HL-60/S4 (cell line): Measurements from ENCODE around the gene TIAM2.
"Not testable (repeated sequence)": the region's sequence is repeated elsewhere in the genome, so short reads cannot be mapped to it uniquely, and the experiment has no call there.

Source experiments
- in situ Hi-C: fragments of 300-500 bp; cut with MboI; formaldehyde crosslinking; loops from 2 replicates; pipeline ENCODE4 v1.14.3; 2022; ENCODE audit warnings: low sequenced_read_pairs

Gene TIAM2

DNA sequence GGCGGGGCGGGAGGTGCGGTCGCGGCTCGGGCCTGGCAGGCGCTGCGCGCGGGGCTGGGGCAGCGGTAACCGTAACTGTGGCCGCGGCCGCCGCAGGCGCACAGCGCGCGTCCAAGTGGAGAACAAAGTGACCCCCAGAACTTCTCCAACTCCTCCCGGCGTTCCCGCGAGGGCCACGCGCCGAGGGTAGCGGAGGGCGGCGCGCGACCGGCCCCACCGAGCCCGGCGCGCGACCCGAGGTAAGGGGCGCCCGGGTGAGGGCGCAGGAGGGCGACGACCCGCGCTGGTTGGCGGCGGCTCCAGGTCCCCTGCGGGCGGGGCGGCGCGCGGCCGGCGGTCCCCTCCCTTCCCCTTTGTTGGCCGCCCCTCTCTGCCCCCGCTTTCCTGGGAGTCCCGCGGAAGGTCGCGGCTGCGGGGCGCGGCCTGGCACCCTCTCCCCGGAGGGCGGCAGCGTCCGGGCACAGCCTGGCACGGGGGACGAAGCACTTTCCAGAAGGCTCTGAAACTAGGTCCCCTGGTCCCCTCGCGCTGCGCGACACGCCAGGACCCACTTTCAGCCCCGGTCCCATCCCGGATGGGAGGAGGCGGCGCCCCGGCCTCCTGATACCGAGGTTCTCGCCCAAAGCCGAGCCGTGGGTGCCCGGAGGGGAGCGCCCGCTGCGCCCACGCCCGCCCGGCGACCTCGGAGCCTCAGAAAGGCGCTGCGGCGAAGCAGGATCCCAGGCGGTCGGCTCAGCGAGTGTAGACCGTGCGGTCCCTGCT lies at the start of gene TIAM2:
TIAM2 (plus strand) TSS at position 62 of the 762 bp plus-strand sequence. CDS start 133,909 bp downstream, outside the sequence.
- in situ Hi-C loops = no loop called here

DNA sequence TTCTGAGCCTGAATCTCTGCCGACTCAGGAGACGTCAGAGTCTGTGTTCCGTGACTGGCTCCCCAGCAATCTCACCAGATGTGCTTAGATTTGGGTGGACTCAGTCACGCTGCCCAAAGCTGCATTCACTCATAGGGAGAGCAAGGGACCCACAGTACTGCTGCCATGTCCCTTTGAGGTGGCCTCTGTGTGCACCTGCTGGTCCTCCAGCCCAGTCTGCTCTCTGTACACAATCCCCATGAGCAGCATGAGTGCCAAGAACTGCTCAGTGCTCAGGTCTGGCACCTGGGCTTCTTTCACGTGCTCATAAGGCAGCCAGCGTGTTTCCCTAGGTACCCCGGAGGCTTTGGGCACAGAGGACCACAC lies 44.2 kb upstream of the TIAM2 start:
- in situ Hi-C loops = no loop called here

DNA sequence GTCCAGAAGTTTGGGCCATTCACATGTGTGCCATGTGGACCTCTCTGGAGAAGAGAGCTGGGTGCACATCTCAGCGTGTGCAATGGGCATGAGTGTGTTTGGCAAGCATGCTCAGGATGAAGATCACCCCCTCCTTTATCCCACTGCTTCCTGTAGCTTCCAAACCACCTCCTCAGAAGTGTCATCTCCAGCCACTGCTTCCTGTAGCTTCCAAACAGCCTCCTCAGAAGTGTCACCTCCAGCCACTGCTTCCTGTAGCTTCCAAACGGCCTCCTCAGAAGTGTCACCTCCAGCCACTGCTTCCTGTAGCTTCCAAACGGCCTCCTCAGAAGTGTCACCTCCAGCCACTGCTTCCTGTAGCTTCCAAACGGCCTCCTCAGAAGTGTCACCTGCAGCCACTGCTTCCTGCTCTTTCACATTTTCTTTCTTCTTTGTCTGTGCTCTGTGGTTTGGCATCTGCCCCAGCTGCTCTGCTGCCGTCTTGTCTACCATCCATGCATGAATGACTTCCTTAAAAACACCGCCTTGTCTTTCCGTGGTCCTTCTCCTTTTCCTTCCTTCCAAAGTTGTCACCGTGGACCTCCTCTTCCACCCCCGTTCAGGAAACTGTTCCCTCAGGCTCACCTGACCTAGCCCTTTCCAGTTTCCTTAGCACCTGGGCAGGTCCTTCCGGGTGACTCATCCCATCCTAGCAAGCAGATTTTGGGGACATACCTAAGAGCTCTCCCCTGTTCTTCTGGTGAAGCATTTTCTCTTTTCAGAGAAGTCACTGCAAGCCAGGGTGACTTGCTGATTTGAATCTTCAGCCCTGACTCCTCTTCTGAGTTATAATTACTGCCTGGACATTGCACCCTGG lies 43.5 kb upstream of the TIAM2 start:
- in situ Hi-C loops = no loop called here

DNA sequence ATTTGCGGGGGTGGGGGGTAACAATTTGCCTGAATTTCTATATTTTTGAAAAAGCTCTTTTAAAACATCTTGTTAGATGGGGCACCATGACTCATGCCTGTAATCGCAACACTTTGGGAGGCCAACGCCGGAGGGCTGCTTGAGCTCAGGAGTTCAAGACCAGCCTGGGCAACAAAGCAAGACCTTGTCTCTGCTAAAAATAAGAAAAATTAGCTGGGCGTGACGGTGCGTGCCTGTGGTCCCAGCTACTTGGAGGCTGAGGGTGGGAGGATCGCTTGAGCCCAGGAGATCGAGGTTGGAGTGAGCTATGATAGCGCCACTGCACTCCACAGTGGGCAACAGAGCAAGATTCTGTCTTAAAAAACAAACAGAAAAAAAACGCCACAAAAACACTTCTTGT lies 41.5 kb upstream of the TIAM2 start:
- in situ Hi-C loops = no loop called here

DNA sequence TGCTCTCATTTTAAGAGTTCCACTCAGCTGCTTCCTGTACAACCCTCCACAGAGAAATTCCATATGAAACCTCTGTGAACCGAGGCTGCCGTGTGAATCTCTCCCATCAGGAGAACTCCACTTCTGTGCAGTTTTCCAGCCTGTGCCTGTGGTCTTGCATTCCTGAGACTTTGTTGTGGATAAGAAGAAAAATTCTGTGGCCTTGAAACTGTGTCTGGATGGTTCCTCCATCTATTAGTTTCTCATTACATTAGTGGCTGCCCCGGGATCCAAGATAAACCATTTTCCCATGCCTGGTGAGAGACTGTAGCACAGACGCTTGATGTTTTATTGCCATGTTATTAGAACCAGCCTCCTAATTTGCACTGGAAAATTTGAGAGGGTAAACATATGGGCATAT lies 40.8 kb upstream of the TIAM2 start:
- in situ Hi-C loops = no loop called here

DNA sequence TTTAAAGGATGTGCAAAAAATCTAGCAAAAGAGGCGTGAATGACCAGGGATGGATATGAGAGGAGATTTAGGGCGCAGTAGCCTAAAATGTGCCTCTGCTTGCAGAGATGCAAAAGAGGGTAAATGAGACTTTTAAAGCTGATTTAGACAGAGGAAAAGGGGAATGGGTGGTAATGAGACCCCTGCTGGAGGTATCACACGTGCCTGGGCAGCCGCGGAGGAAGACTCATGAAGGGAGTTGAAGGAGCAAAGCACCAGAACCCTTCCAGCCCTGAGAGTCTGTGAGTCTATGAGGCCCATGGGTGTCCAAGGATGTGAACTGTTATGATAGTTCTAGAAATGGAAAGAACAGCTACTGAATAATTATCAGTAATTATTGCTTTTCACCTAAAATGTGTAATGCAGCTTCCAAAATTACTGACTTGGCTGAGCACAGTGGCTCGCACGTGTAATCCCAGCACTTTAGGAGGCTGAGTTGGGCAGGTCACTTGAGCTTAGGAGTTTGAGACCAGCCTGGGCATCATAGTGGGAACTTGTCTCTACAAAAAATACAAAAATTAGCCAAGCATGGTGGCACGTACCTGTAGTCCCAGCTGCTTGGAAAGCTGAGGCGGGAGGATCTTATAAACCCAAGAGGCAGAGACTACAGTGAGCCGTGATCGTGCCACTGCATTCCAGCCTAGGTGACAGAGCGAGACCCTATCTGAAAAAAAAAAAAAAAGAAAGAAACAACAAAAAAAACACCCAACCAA lies 38.2 kb upstream of the TIAM2 start:
- in situ Hi-C loops = no loop called here

DNA sequence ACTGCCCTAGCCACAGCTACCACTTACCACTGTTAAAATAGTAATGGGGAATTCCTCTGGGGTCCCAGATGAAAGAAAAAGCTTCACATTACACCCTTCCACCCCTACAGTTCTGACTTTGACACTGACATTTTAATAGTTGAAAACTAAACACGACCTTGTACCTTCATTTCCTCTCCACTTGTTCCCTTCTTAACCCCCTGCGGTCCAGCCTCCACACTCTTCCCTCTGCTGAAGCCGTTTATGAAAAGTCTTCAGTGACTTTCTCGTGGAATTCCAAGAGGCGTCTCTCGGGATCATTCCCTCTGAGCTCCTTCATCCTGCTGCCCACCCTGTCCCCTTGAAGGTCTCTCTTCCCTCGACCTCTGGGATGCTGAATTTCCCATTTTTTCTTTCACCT lies 36.6 kb upstream of the TIAM2 start:
- in situ Hi-C loops = no loop called here

DNA sequence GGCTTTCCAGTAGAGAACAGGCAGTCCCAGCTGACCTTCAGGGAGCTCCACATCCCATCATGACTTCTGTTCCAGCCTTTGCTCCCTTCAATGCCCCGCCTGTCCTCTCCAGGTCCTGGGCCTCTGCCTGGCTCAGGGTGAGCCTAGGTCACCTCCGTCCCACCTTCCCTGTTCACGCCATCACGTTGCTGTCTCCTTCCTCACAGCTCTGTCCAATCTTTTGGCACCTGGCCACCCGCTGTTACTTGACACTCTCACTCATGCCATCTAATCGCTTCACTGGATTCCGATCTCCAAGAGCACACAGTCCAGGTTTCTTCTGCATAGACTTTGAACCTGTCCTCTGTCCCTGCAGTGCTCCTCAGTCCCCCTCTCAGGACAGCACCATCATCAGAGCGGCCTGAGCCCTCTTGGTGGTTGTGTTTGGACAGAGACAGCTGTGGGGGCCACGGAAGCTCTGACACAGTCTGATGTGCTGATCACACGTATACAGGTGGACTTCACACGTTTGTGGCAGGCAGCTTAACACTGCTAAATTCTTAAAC lies 34.7 kb upstream of the TIAM2 start:
- in situ Hi-C loops = no loop called here

DNA sequence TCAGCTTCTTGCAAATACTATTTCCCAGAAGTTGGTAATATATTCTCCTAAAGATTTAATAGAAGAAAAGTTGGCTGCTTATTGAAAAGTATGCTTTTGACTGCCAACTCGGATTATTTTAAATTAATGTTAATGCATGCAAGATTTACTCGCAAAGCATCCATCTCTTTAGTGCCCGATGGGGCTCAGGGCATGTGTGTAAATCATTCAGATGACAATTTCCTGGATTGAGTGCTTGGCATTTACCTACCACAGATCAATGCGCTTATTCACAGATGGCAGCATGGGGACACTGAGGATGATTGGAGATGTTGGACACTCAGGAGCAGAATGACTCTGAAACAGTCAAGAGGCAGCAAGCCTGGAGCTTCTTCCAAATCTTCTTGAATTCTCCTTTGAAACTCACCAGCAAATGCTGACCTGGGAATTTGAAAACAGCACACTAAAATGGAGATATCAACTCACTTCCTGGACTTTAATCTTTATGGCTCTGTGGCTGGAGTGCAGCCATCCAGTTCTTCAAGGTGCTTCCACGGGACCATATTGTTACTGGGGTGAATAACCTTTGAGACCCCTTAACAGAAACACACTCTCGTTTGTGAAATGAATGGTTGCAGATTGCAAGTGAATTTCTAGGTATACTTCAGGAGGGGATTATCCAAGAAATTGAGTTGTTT lies 34.1 kb upstream of the TIAM2 start:
- in situ Hi-C loops = no loop called here

DNA sequence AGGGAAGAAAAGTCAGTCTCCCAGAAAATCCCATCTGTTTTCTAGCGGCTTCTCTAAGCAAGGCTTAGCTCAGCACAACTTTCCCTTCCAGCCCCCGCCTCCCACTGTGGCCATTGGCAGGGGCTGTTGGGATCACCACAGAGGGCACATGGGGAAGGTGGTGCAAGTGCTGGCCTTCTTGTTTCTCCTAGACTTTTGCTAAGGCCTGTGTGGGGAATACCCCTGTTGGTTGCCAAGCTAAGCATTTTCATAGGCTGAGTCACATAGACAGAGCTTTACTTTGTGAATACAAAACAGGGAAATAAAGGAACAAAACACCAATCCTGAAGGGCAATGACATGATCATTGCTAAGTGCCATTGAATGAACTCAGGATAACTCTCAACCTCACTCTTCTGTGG lies 32.4 kb upstream of the TIAM2 start:
- in situ Hi-C loops = no loop called here

DNA sequence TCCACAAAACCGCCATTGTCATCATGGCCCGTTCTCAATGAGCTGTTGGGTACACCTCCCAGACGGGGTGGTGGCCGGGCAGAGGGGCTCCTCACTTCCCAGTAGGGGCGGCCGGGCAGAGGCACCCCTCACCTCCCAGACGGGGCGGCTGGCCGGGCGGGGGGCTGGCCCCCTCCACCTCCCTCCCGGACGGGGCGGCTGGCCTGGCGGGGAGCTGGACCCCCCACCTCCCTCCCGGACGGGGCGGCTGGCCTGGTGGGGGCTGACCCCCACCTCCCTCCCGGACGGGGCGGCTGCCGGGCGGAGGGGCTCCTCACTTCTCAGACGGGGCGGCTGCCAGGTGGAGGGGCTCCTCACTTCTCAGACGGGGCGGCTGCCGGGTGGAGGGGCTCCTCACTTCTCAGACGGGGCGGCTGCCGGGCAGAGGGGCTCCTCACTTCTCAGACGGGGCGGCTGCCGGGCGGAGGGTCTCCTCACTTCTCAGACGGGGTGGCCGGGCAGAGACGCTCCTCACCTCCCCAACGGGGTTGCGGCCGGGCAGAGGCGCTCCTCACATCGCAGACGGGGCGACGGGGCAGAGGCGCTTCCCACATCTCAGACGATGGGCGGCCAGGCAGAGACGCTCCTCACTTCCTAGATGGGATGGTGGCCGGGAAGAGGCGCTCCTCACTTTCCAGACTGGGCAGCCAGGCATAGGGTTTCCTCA lies 28.9 kb upstream of the TIAM2 start:
- in situ Hi-C loops = not testable (repeated sequence)

DNA sequence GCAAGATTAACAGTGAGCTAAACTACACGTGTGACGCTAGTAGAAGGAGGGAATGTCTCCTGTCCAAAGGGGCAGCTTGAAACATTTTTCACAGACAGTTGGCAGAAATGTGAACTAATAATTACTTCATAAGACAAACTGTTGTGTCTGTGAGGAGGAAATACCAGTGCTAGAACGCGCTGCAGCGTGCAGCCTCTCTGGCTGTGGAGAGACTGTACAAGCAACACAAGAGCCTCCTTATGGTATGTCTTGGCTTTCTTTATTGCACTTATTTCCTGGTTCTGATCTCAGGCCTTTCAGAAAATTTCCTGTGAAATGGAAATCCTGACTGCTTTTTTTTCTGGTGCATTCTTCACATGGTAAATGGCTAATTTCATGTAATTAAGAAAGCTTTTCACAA lies 25.3 kb upstream of the TIAM2 start:
- in situ Hi-C loops = no loop called here

DNA sequence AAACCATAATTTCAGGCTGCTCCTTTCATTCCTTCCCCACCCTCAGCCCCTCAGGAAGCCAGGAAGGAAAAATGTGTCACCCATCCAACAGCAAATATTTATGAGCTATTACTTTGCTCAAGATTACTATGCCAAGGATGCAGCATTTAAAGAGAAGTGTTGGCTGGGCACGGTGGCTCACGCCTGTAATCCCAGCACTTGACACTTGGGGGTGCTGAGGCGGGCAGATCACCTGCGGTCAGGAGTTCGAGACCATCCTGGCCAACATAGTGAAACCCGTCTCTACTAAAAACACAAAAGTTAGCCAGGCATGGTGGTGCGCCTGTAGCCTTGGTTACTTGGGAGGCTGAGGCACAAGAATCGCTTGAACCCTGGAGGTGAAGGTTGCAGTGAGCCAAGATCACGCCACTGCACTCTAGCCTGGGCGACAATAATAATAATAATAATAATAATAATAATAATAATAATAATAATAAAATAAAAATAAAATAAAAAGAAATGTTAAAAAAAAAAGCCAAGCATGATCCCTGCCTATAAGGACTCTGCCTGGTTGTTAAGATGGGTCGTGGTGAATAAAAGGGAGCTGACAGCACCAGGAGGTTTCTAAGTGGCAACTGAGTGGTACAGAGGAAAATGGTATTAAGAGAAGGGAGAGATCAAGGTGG lies 20.5 kb upstream of the TIAM2 start:
- in situ Hi-C loops = no loop called here

DNA sequence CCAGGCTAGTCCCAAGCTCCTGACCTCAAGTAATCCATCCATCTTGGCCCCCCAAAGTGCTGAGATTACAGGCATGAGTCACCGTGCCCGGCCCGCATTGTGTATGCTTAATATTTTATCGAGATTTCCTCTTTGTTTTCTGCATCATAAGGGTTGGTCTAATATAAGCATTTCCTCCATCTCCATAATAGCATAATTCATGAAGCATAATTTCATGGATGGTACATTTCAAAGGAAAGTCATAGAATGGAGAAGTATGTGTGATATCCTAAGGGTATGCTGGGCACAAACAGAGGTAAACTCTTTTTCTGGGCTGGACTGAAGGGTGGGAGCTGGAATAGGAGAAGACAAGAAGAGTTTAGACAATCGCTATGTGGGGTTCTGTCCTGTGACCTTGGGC lies 17.5 kb upstream of the TIAM2 start:
- in situ Hi-C loops = no loop called here

DNA sequence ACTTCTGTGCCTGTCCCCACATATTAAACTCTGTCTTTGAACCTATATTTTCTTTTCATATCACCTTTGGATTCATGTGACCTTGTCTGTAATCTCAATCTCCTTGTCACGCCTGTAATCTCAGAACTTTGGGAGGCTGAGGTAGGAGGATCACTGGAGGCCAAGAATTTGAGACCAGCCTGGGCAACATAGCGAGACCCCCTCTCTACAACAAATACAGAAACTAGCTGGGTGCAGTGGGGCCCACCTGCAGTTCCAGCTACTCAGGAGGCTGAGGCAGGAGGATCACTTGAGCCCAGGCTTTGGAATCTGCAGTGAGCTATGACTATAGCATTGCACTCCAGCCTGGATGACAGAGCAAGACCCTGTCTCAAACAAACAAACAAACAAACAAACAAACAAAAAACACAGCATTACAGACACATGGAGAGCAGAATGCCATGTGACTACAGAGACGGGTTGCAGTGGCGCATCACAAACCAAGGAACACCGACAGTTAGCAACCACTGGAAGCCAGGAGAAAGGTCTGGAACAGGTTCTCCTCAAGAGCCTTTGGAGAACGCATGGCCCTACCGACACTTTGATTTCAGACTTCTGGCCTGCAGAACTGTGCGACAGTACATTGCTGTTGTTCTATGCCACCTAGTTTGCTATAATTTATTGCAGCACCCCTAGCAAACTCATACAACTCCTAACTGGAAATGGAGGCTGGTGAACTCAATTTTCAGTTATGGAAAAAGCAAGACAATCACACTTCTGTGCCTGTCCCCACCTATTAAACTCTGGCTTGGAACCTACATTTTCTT lies 14.6 kb upstream of the TIAM2 start:
- in situ Hi-C loops = no loop called here

DNA sequence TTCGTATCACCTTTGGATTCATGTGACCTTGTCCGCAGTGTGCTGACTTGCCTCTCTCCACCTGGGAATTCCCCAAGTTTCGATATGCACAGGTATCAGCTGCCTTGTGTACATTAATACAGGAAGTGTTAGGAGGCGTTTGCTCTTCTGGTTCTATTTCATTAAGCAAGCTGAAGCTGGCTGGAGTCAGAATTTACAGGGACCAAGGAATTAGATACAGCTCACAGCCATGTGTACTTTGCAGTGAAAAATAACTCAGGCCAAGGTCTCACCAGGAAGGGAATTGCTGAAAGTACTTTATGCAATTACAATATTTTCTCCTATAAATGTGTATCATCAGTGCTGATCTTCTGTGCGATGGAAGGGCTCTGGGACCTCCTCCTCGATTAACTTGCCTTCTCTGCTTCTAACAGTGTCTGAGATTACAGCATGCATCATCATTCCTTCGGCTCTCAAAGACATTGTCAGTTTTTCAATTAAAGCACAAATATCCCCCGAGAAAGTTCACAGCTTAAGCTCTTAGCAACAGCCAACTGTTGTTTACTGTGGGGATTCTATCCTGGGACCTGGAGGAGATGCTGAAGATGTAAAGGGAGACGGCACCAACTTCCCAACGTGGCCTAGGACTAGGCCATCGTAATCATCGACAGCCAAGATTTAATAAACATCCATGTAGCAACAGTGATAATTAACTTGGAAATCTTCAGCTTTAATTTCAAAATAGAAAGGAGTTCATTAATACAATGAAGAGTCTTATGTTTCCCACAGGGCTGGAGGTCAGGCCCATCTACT lies 13.8 kb upstream of the TIAM2 start:
- in situ Hi-C loops = no loop called here

DNA sequence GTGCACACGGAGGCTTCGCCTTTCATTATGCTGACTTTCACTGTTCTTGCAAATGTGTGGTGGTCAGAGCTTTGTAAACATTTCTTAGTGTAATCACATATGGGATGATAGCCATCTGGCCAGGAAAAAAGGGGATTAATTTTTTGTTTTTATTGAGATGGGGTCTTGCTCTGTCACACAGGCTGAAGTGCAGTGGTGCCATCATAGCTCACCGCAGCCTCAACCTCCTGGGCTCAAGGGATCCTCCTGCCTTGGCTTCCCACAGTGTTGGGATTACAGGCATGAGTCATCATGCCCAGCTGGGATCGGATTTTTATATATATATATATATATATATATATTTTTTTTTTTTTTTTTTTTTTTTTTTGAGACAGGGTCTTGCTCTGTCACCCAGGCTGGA lies 11.0 kb upstream of the TIAM2 start:
- in situ Hi-C loops = no loop called here

DNA sequence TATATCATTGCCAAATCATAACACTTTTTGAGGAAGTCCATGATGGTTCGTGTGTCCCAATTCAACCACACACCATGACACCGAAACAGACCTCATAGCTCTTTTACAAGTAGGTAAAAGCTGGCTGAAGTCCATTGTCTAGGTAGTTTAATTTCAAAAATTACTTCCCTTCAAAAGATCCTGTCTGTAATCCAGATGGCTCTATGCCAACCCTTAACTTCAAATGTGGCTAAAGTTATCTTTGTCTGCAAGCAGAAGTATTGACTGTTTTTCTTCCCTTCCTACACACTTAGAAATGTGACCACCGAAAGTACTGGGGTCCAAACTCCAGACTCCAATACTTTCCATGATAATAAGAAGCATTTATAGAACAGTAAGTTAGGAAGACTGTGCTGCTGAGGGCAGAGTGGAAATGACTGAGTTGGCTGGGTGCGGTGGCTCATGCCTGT lies 8.3 kb upstream of the TIAM2 start:
- in situ Hi-C loops = no loop called here
